B cell (primary cell): Measurements from ENCODE around the gene ENAM. TPM values are rescaled to one million over a fixed set of nuclear protein-coding genes. Genes with fewer than 3 reads are reported as not detected.
A peak's percentile ranks its signal among the peaks of the same experiment; 100 is the strongest.

Source experiments
- ATAC-seq: fragments of 200-7000 bp; cut with Tn5 transposase; one replicate; pipeline ENCODE4 v1.10.0; 2021; ENCODE audit warnings: low read depth, mild to moderate bottlenecking, moderate number of reproducible peaks, moderate library complexity
- CTCF ChIA-PET: fragments of 350-600 bp; sonication (Branson Sonifier 250); formaldehyde crosslinking; loops from one replicate; lab custom pipeline; 2021; ENCODE audit warnings: antibody characterized with exemption, inconsistent platforms; lab: Charles Lee
- POLR2A ChIA-PET: fragments of 350-600 bp; sonication (Branson Sonifier 250); formaldehyde crosslinking; loops from one replicate; lab custom pipeline; 2021; ENCODE audit warnings: antibody characterized with exemption; lab: Charles Lee
- DNase-seq: peaks from one replicate; pipeline ENCODE4 v3.0.0; 2013
- H2AFZ ChIP-seq: 2 replicates; pipeline ENCODE4 v1.6.1; 2012; ENCODE audit warnings: mild to moderate bottlenecking, low read depth, low read length; ENCODE audit not compliant: insufficient read depth, poor library complexity, severe bottlenecking
- H3K27ac ChIP-seq, 2 donors: 1 replicate in 1 of 2; 2 replicates in 1 of 2; pipeline ENCODE4 v1.5.1; 2012 to 2013; ENCODE audit warnings: low read length in 2 of 2, mild to moderate bottlenecking in 2 of 2, moderate library complexity in 1 of 2
- H3K27me3 ChIP-seq, 4 experiments: fragments of 200-600 bp in 1 of 4; sonication (generic) in 1 of 4; replicated peaks in 1 of 4; 1 replicate in 2 of 4; 2 replicates in 2 of 4; pipeline versions ENCODE4 v1.6.1 to v1.7.0; 2013 to 2016; ENCODE audit warnings: low read length in 3 of 4, mild to moderate bottlenecking in 2 of 4, mixed read lengths in 1 of 4, moderate library complexity in 1 of 4; ENCODE audit not compliant: insufficient read depth in 4 of 4, control insufficient read depth in 3 of 4; ENCODE audit errors: control extremely low read depth in 1 of 4
- H3K36me3 ChIP-seq, 2 experiments: replicated peaks in 1 of 2; 1 replicate in 1 of 2; 2 replicates in 1 of 2; pipeline versions ENCODE4 v1.6.1 to v1.7.1; 2013; ENCODE audit warnings: low read length in 1 of 2; ENCODE audit not compliant: insufficient read depth in 2 of 2, control insufficient read depth in 1 of 2; ENCODE audit errors: control extremely low read depth in 1 of 2, extremely low read depth in 1 of 2
- H3K4me1 ChIP-seq, 2 donors: fragments of 200-600 bp in 1 of 2; sonication (generic) in 1 of 2; 1 replicate in 1 of 2; 2 replicates in 1 of 2; pipeline versions ENCODE4 v1.5.1 to v1.6.1; 2013 to 2017; ENCODE audit warnings: low read length in 2 of 2; ENCODE audit not compliant: control insufficient read depth in 2 of 2, insufficient read depth in 2 of 2
- H3K4me2 ChIP-seq: replicated peaks from 2 replicates; pipeline ENCODE3; 2012; ENCODE audit warnings: mild to moderate bottlenecking, low read depth, low read length; ENCODE audit not compliant: poor library complexity, severe bottlenecking
- H3K4me3 ChIP-seq, 5 experiments: fragments of 200-600 bp in 1 of 5; sonication (generic) in 1 of 5; 1 replicate in 3 of 5; 2 replicates in 2 of 5; pipeline versions ENCODE4 v1.5.1 to v1.7.0; 2011 to 2016; ENCODE audit warnings: low read length in 4 of 5, mild to moderate bottlenecking in 4 of 5, low read depth in 2 of 5, control low read depth in 1 of 5, moderate library complexity in 1 of 5; ENCODE audit not compliant: insufficient read depth in 1 of 5; ENCODE audit errors: control extremely low read depth in 1 of 5, extremely low read depth in 1 of 5
- H3K79me2 ChIP-seq: fragments of 200-600 bp; sonication (generic); one replicate; pipeline ENCODE4 v1.6.0; 2016; ENCODE audit warnings: low read length; ENCODE audit not compliant: control insufficient read depth, insufficient read depth
- H3K9ac ChIP-seq: fragments of 200-600 bp; sonication (generic); 2 replicates; pipeline ENCODE4 v1.6.1; 2017; ENCODE audit warnings: mild to moderate bottlenecking, low read length, moderate library complexity
- H3K9me3 ChIP-seq, 3 donors: one replicate each; pipeline versions ENCODE4 v1.6.1 to v1.7.1; 2013; ENCODE audit warnings: low read length in 2 of 3; ENCODE audit not compliant: control insufficient read depth in 2 of 3, insufficient read depth in 1 of 3; ENCODE audit errors: control extremely low read depth in 1 of 3
- H4K20me1 ChIP-seq: 2 replicates; pipeline ENCODE4 v1.6.0; 2012; ENCODE audit warnings: mild to moderate bottlenecking, low read length; ENCODE audit not compliant: insufficient read depth, control insufficient read depth, poor library complexity, severe bottlenecking
- H3K27ac Mint-ChIP-seq: one replicate; pipeline ENCODE4 v1.8.0; 2021; ENCODE audit warnings: mixed read lengths
- H3K27me3 Mint-ChIP-seq: one replicate; pipeline ENCODE4 v1.8.0; 2021; ENCODE audit warnings: mixed read lengths
- H3K4me1 Mint-ChIP-seq: one replicate; pipeline ENCODE4 v1.8.0; 2021; ENCODE audit warnings: mixed read lengths
- H3K4me3 Mint-ChIP-seq: one replicate; pipeline ENCODE4 v1.8.0; 2021; ENCODE audit warnings: mixed read lengths
- H3K9me3 Mint-ChIP-seq: one replicate; pipeline ENCODE4 v1.8.0; 2022; ENCODE audit warnings: mixed read lengths; ENCODE audit not compliant: insufficient read depth
- CTCF ChIP-seq: fragments of 200-600 bp; IDR thresholded peaks from one replicate; pipeline ENCODE4 v1.8.0; 2022; ENCODE audit warnings: antibody characterized with exemption, mild to moderate bottlenecking
- EZH2 ChIP-seq: IDR thresholded peaks from 2 replicates; pipeline ENCODE4 v1.6.1; 2012; ENCODE audit warnings: borderline replicate concordance, low read depth, mild to moderate bottlenecking, moderate library complexity, low read length; ENCODE audit not compliant: insufficient read depth, poor library complexity, severe bottlenecking
- WGBS: methylation state at CpG from one replicate; pipeline ENCODE4 v1.1.5; 2013; ENCODE audit warnings: missing lambda C conversion rate; ENCODE audit not compliant: insufficient coverage; 5-methylcytosine and 5-hydroxymethylcytosine counted together
- intact Hi-C: fragments of 100-400 bp; cut with micrococcal nuclease; formaldehyde crosslinking; loops from one replicate; pipeline ENCODE4 v1.10.0; 2022
- polyA plus RNA-seq: library from polyadenylated mRNA; depleted of rRNA; stranded (reverse); fragments of >200 nt; gene quantifications from 2 replicates; pipeline ENCODE4 v1.2.3, GENCODE V29; 2012
- total RNA-seq, 2 donors: library from RNA; stranded (reverse); fragments of 120-200 nt in 1 of 2; gene quantifications; 1 replicate in 1 of 2; 2 replicates in 1 of 2; pipeline versions ENCODE4 v1.2.3 to v1.2.4, GENCODE V29; 2013 to 2022

The ENAM gene
- total and polyA plus RNA-seq, 2 donors (not counting 1 experiment from before 2014, with no cell fraction given), result not detected

DNA sequence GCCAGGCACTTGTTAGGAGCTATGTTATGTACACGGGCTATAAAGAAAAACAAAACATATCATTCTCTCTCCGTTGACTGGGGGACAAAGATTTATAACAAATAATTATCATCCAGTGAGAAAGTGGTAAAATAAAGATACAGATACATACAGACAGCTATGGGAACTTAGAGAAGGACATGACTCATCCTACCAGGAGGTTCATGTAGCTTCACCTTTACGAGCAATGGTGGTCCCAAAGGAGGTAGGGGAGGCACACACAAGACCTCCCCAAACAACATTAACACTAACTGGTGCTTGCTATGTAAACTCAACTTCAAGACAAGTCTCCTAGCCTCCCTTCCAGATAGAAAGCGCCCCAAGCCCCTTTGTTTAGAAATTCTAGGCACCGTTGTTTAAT lies 27.6 kb upstream of the ENAM start:
- ChIA-PET CTCF (interaction anchor here (0.7 to 3.4 kb wide), 11 partner anchors 15 to 1717 kb away, joined by 3 to 31 read pairs (median 3); no protein-coding TSS in a partner anchor), POLR2A (no interaction called here)
- Mint-ChIP-seq H3K4me1 (no peaks in the 10 kb centered on the region), H3K27me3 (no peaks in the 10 kb centered on the region), H3K27ac (no peak overlapping the region), H3K9me3 (no peaks in the 10 kb centered on the region), H3K4me3 (no peak overlapping the region)
- intact Hi-C loops, result loop anchor here (5.0 kb wide), 2 partner anchors 406 to 1866 kb away; no protein-coding TSS in a partner anchor
- ATAC-seq (no peak), DNase-seq (no peak)
- H3K4me3 ChIP-seq, result no peak overlapping the region
- no peak overlapping the region for H3K9ac ChIP-seq
- no peaks in the 10 kb centered on the region for H3K9me3 ChIP-seq
- no peaks in the 10 kb centered on the region for H3K27me3 ChIP-seq
- no peaks in the 10 kb centered on the region for H3K79me2 ChIP-seq
- no peaks in the 10 kb centered on the region for H3K36me3 ChIP-seq
- no peak overlapping the region for H3K4me2 ChIP-seq
- no peak overlapping the region for H2AFZ ChIP-seq
- WGBS, result 100% methylated on average over 2 of the region's 5 CpGs
- H3K27ac ChIP-seq, result no peak overlapping the region
- peaks cover 0 to 3% of the 10 kb centered on the region in 2 donors for H3K4me1 ChIP-seq
- TF ChIP-seq EZH2 (no peak), CTCF (no peak)
- no peaks in the 10 kb centered on the region for H4K20me1 ChIP-seq

DNA sequence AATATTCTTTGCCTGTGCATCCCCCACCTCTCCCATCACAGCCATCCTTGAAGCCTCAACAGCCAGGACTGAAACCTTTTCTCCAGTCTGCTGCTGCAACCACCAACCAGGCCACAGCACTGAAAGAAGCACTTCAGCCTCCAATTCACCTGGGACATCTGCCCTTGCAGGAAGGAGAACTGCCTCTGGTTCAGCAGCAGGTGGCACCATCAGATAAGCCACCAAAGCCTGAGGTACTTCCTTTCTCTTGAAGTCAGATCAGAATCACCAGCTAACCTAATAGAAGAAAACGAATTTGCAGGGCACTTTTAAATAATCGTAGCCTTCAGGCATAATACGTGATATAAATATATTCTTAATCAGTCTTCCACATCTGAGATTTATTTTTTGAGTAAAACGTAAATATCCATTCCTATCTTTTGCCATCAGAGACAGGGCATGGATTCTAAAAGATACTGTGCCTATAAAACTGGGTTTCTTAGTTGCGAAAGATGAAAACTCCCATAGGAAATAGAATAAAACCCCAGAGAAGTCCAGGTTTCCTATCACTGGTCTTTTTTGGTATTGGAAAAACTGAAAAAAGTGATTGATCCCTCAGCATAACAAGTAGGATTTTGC lies 27.0 kb upstream of the ENAM start:
- H3K27ac ChIP-seq, result no peak overlapping the region
- H3K4me3 Mint-ChIP-seq, result no peak overlapping the region
- H4K20me1 ChIP-seq, result no peaks in the 10 kb centered on the region
- H3K27me3 Mint-ChIP-seq, result no peaks in the 10 kb centered on the region
- no peaks in the 10 kb centered on the region for H3K27me3 ChIP-seq
- H2AFZ ChIP-seq, result no peak overlapping the region
- no peak overlapping the region for H3K27ac Mint-ChIP-seq
- no peak overlapping the region for H3K9ac ChIP-seq
- no peaks in the 10 kb centered on the region for H3K79me2 ChIP-seq
- POLR2A ChIA-PET, result no interaction called here
- CTCF ChIA-PET, result interaction anchor here (0.5 to 3.4 kb wide), 13 partner anchors 15 to 1717 kb away, joined by 3 to 31 read pairs (median 3); no protein-coding TSS in a partner anchor
- peak overlapping the region; percentile 17 for H3K4me2 ChIP-seq
- TF ChIP-seq CTCF (peak; percentile 90), EZH2 (no peak)
- intact Hi-C loops, result loop anchor here (5.0 kb wide), 2 partner anchors 406 to 1866 kb away; no protein-coding TSS in a partner anchor
- H3K4me3 ChIP-seq, result no peak overlapping the region
- ATAC-seq (peak; percentile 77), DNase-seq (peak; percentile 78)
- no peaks in the 10 kb centered on the region for H3K36me3 ChIP-seq
- H3K4me1 Mint-ChIP-seq, result no peaks in the 10 kb centered on the region
- WGBS, result no CpG with 5 or more reads among the region's 5 CpGs
- no peaks in the 10 kb centered on the region for H3K9me3 Mint-ChIP-seq
- H3K9me3 ChIP-seq, result no peaks in the 10 kb centered on the region
- peaks cover 0 to 3% of the 10 kb centered on the region in 2 donors for H3K4me1 ChIP-seq
